H1 (cell line): ENCODE results near the gene LFNG. TPM values are rescaled to one million over a fixed set of nuclear protein-coding genes. Genes with fewer than 3 reads are reported as not detected.

ENCODE experiments used
- CTCF ChIA-PET: fragments of 300-600 bp; sonication (Branson Sonifier 250); formaldehyde crosslinking; loops from one replicate; lab custom pipeline; 2021; ENCODE audit not compliant: partially characterized antibody; lab: Charles Lee
- POLR2A ChIA-PET: fragments of 300-600 bp; sonication (Branson Sonifier 250); formaldehyde crosslinking; loops from one replicate; lab custom pipeline; 2021; ENCODE audit warnings: inconsistent platforms; ENCODE audit not compliant: partially characterized antibody; lab: Charles Lee
- DNase-seq, 2 experiments: peaks; one replicate each; pipeline versions ENCODE4 v3.0.0 to v3.0.0-alpha.2; 2010 to 2022; ENCODE audit warnings: low spot score in 2 of 2, low read depth in 1 of 2, mixed read lengths in 1 of 2
- FAIRE-seq: peaks from 2 replicates; lab custom pipeline; 2011; peaks lifted over from hg19 to GRCh38; lab: Jason Lieb, UNC
- H2AFZ ChIP-seq: 2 replicates; pipeline ENCODE4 v1.8.1; 2012; ENCODE audit warnings: low read length, inconsistent platforms
- H2AK5ac ChIP-seq: 2 replicates; pipeline ENCODE4 v1.6.1; 2013; ENCODE audit warnings: low read depth, low read length
- H2BK120ac ChIP-seq: replicated peaks from 2 replicates; pipeline ENCODE3; 2013; ENCODE audit warnings: low read depth, low read length, inconsistent platforms
- H2BK12ac ChIP-seq: 2 replicates; pipeline ENCODE4 v1.6.1; 2013; ENCODE audit warnings: low read depth, low read length
- H2BK15ac ChIP-seq: 2 replicates; pipeline ENCODE4 v1.6.1; 2013; ENCODE audit warnings: low read length
- H2BK20ac ChIP-seq: 2 replicates; pipeline ENCODE4 v1.6.1; 2013; ENCODE audit warnings: low read length
- H2BK5ac ChIP-seq: 2 replicates; pipeline ENCODE4 v1.6.1; 2013; ENCODE audit warnings: low read depth, low read length
- H3K14ac ChIP-seq: 2 replicates; pipeline ENCODE4 v1.6.1; 2013; ENCODE audit warnings: inconsistent platforms; ENCODE audit not compliant: insufficient read length
- H3K18ac ChIP-seq: 2 replicates; pipeline ENCODE4 v1.6.1; 2013; ENCODE audit warnings: low read length; ENCODE audit errors: extremely low read depth
- H3K23ac ChIP-seq: 2 replicates; pipeline ENCODE4 v1.6.1; 2013; ENCODE audit warnings: inconsistent platforms; ENCODE audit not compliant: insufficient read length
- H3K23me2 ChIP-seq: 2 replicates; pipeline ENCODE4 v1.6.1; 2013; ENCODE audit warnings: low read depth, low read length
- H3K27ac ChIP-seq: 2 replicates; pipeline ENCODE4 v1.6.1; 2011; ENCODE audit warnings: low read depth, low read length, inconsistent platforms
- H3K27me3 ChIP-seq, 4 experiments: replicated peaks in 1 of 4; 1 replicate in 1 of 4; 2 replicates in 3 of 4; pipeline versions ENCODE4 v1.6.1 to v1.8.1; 2011 to 2013; ENCODE audit warnings: low read length in 3 of 4, mild to moderate bottlenecking in 3 of 4, inconsistent platforms in 2 of 4, mixed read lengths in 2 of 4, moderate library complexity in 1 of 4; ENCODE audit not compliant: control insufficient read depth in 3 of 4, insufficient read depth in 3 of 4; ENCODE audit errors: extremely low read depth in 1 of 4
- H3K36me3 ChIP-seq, 4 experiments: 2 replicates each; pipeline versions ENCODE4 v1.6.1 to v1.8.1; 2011 to 2013; ENCODE audit warnings: mild to moderate bottlenecking in 4 of 4, low read length in 3 of 4, moderate library complexity in 2 of 4, control low read depth in 1 of 4, inconsistent platforms in 1 of 4; ENCODE audit not compliant: insufficient read depth in 4 of 4, control insufficient read depth in 2 of 4
- H3K4ac ChIP-seq: replicated peaks from 2 replicates; pipeline ENCODE3; 2013; ENCODE audit warnings: low read length, low read depth, mixed read lengths, inconsistent platforms; ENCODE audit not compliant: insufficient read length
- H3K4me1 ChIP-seq, 4 experiments: replicated peaks in 1 of 4; 1 replicate in 1 of 4; 2 replicates in 3 of 4; pipeline versions ENCODE4 v1.6.1 to v1.8.1; 2011 to 2013; ENCODE audit warnings: low read length in 3 of 4, inconsistent platforms in 2 of 4, mixed read lengths in 1 of 4; ENCODE audit not compliant: insufficient read depth in 4 of 4, control insufficient read depth in 3 of 4
- H3K4me2 ChIP-seq, 2 experiments: 2 replicates each; pipeline versions ENCODE4 v1.6.1 to v1.8.1; 2011 to 2013; ENCODE audit warnings: low read depth in 2 of 2, low read length in 2 of 2, control low read depth in 1 of 2, inconsistent platforms in 1 of 2, mild to moderate bottlenecking in 1 of 2; ENCODE audit not compliant: insufficient read depth in 1 of 2
- H3K4me3 ChIP-seq, 4 experiments: fragments of 200-600, 300-600 bp in 1 of 4; sonication (generic), shearing (Covaris generic), sonication (Bioruptor Twin) in 1 of 4; 2 replicates each; pipeline versions ENCODE4 v1.5.1 to v1.8.1; 2011 to 2016; ENCODE audit warnings: low read length in 4 of 4, low read depth in 3 of 4, control low read depth in 2 of 4, inconsistent platforms in 2 of 4, mild to moderate bottlenecking in 2 of 4, mixed read lengths in 1 of 4, moderate library complexity in 1 of 4; ENCODE audit not compliant: insufficient read depth in 2 of 4; ENCODE audit errors: extremely low read depth in 1 of 4
- H3K56ac ChIP-seq: replicated peaks from 2 replicates; pipeline ENCODE3; 2013; ENCODE audit warnings: low read depth, mild to moderate bottlenecking, mixed read lengths, low read length, inconsistent platforms; ENCODE audit not compliant: insufficient read length
- H3K79me1 ChIP-seq: 2 replicates; pipeline ENCODE4 v1.6.1; 2013; ENCODE audit warnings: low read depth, low read length, control low read depth
- H3K79me2 ChIP-seq, 2 experiments: 2 replicates each; pipeline versions ENCODE4 v1.6.1 to v1.8.1; 2012 to 2013; ENCODE audit warnings: low read length in 2 of 2, mild to moderate bottlenecking in 2 of 2, inconsistent platforms in 1 of 2; ENCODE audit not compliant: insufficient read depth in 2 of 2, control insufficient read depth in 1 of 2
- H3K9ac ChIP-seq, 4 experiments: replicated peaks in 1 of 4; 1 replicate in 1 of 4; 2 replicates in 3 of 4; pipeline versions ENCODE4 v1.6.1 to v1.8.1; 2011 to 2013; ENCODE audit warnings: low read depth in 3 of 4, low read length in 3 of 4, control low read depth in 2 of 4, mild to moderate bottlenecking in 2 of 4, moderate library complexity in 2 of 4, inconsistent platforms in 1 of 4; ENCODE audit errors: extremely low read depth in 1 of 4
- H3K9me3 ChIP-seq, 2 experiments: 2 replicates each; pipeline versions ENCODE4 v1.6.1 to v1.8.1; 2012 to 2013; ENCODE audit warnings: mild to moderate bottlenecking in 2 of 2, moderate library complexity in 2 of 2, control low read depth in 1 of 2, inconsistent platforms in 1 of 2, low read depth in 1 of 2, low read length in 1 of 2, mixed read lengths in 1 of 2; ENCODE audit not compliant: insufficient read depth in 2 of 2
- H4K20me1 ChIP-seq, 2 experiments: replicated peaks in 1 of 2; 2 replicates each; pipeline versions ENCODE3 to v1.8.1; 2011 to 2013; ENCODE audit warnings: inconsistent platforms in 2 of 2, low read length in 2 of 2, mild to moderate bottlenecking in 1 of 2; ENCODE audit not compliant: insufficient read depth in 2 of 2, control insufficient read depth in 1 of 2
- H4K5ac ChIP-seq: 2 replicates; pipeline ENCODE4 v1.6.1; 2013; ENCODE audit warnings: low read length, low read depth, mixed read lengths, inconsistent platforms; ENCODE audit not compliant: insufficient read length
- H4K8ac ChIP-seq: 2 replicates; pipeline ENCODE4 v1.8.0; 2013; ENCODE audit warnings: mild to moderate bottlenecking, moderate library complexity, low read length, inconsistent platforms; ENCODE audit not compliant: insufficient read depth; ENCODE audit errors: extremely low read depth
- H4K91ac ChIP-seq: replicated peaks from 2 replicates; pipeline ENCODE3; 2013; ENCODE audit warnings: low read length, mixed read lengths, inconsistent platforms; ENCODE audit not compliant: insufficient read length
- ASH2L ChIP-seq: fragments of 200-600, 300-600 bp; sonication (generic); IDR thresholded peaks from one replicate; pipeline ENCODE4 v1.7.1; 2017; ENCODE audit warnings: low read length
- ATF2 ChIP-seq: IDR thresholded peaks from 2 replicates; pipeline ENCODE4 v1.6.1; 2012; ENCODE audit warnings: low read length, inconsistent platforms
- CEBPB ChIP-seq: IDR thresholded peaks from 2 replicates; pipeline ENCODE4 v1.6.1; 2012; ENCODE audit warnings: low read depth, low read length
- CHD2 ChIP-seq: IDR thresholded peaks from 2 replicates; pipeline ENCODE4 v1.6.1; 2012; ENCODE audit warnings: low read length, improper control_type of control experiment
- EP300 ChIP-seq, 2 experiments: IDR thresholded peaks; 1 replicate in 1 of 2; 2 replicates in 1 of 2; pipeline ENCODE4 v1.6.1; 2011 to 2012; ENCODE audit warnings: low read depth in 2 of 2, low read length in 2 of 2, mild to moderate bottlenecking in 2 of 2, borderline replicate concordance in 1 of 2, inconsistent platforms in 1 of 2, moderate library complexity in 1 of 2
- EZH2 ChIP-seq: fragments of 200-600 bp; sonication (generic); IDR thresholded peaks from 2 replicates; pipeline ENCODE4 v1.7.1; 2012; ENCODE audit warnings: low read depth, mild to moderate bottlenecking, moderate library complexity, low read length, inconsistent platforms; ENCODE audit not compliant: severe bottlenecking
- POU5F1 ChIP-seq: IDR thresholded peaks from 2 replicates; pipeline ENCODE4 v1.6.1; 2011; ENCODE audit warnings: low read depth, mild to moderate bottlenecking, low read length, moderate library complexity
- RFX5 ChIP-seq: IDR thresholded peaks from 2 replicates; pipeline ENCODE4 v1.6.1; 2011; ENCODE audit warnings: low read depth, low read length, improper control_type of control experiment, borderline replicate concordance
- SIRT6 ChIP-seq: IDR thresholded peaks from one replicate; pipeline ENCODE4 v1.7.1; 2012; ENCODE audit warnings: low read length, inconsistent platforms
- SIX5 ChIP-seq: IDR thresholded peaks from 2 replicates; pipeline ENCODE4 v1.6.1; 2011; ENCODE audit warnings: mild to moderate bottlenecking, low read depth, low read length
- SP2 ChIP-seq: IDR thresholded peaks from 2 replicates; pipeline ENCODE4 v1.6.1; 2012; ENCODE audit warnings: mild to moderate bottlenecking, low read length, inconsistent platforms
- TCF12 ChIP-seq: IDR thresholded peaks from 2 replicates; pipeline ENCODE4 v1.6.1; 2011; ENCODE audit warnings: low read depth, mild to moderate bottlenecking, low read length
- TEAD4 ChIP-seq: IDR thresholded peaks from 2 replicates; pipeline ENCODE4 v1.6.1; 2012; ENCODE audit warnings: low read depth, low read length, inconsistent platforms, mixed read lengths
- whole genome bisulfite sequencing, 2 experiments: shearing (Covaris generic) in 1 of 2; methylation state at CpG; one replicate each; pipeline versions ENCODE4 v1.1.6 to v1.1.7; 2013 to 2015; ENCODE audit warnings: low lambda C conversion rate in 2 of 2, mixed read lengths in 2 of 2, inconsistent platforms in 1 of 2, low coverage in 1 of 2, missing lambda C conversion rate in 1 of 2; ENCODE audit not compliant: insufficient replicate concordance in 2 of 2, insufficient coverage in 1 of 2, insufficient read length in 1 of 2; ENCODE audit errors: extremely low coverage in 1 of 2, missing lambda C conversion rate in 1 of 2; 5-methylcytosine and 5-hydroxymethylcytosine counted together
- polyA plus RNA-seq, 7 experiments: library from polyadenylated mRNA; depleted of rRNA in 3 of 7; stranded (reverse) in 5 of 7; unstranded in 2 of 7; fragments of >200 nt in 5 of 7; fragments of 200-250 nt in 2 of 7; gene quantifications; 1 replicate in 5 of 7; 2 replicates in 1 of 7; 4 replicates in 1 of 7; pipeline versions ENCODE4 v1.2.1 to v1.2.3, GENCODE V29; 2011 to 2013; ENCODE audit warnings: missing spikeins in 2 of 7, mixed read lengths in 2 of 7
- total RNA-seq: library from RNA; stranded (reverse); fragmentation: NEBNext Ultra II Directional; extraction: Animal tissue kit (Norgen Biotek cat#: 25700); gene quantifications from 2 replicates; pipeline ENCODE4 v1.2.1, GENCODE V29; 2021

The LFNG gene
- total and polyA plus RNA-seq, 2 of the 8 experiments (the other 6 are each of a cell fraction or from before 2014, with no cell fraction given) = 31.6 to 35.6 TPM

DNA sequence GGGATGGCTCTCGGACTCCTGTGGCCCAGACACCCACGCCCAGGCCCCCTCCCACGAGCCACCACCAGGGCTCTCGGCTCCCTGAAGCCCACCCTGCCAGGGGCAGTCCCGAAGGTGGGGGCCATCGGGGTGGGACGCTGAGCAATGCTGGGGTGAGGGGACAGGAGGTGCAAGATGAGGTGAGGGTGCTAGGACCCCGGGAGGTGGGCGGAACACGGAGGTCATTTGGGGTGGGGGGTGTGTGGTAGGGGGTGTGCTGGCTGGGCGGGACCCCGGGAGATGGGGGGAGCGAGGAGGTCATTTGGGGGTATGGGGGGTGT is 17.0 kb upstream of the LFNG start:
- no peaks in the 10 kb centered on the region for H3K23me2 ChIP-seq
- no peak overlapping the region for H3K4me2 ChIP-seq
- H2BK20ac ChIP-seq = no peak overlapping the region
- peaks cover 0 to 33% (median 26%) of the 10 kb centered on the region in 4 experiments; a peak in 6 of 7 replicates for H3K4me1 ChIP-seq
- no peak overlapping the region for H2AFZ ChIP-seq
- no peak overlapping the region for H2BK5ac ChIP-seq
- no peaks in the 10 kb centered on the region for H3K27me3 ChIP-seq
- H3K9ac ChIP-seq = no peak overlapping the region
- H4K91ac ChIP-seq = no peak overlapping the region
- H2BK15ac ChIP-seq = no peak overlapping the region
- no peak for FAIRE-seq
- H2AK5ac ChIP-seq = 0 out of 2 replicates have a peak overlapping the region, but pooled peaks have one; percentile 24
- POLR2A ChIA-PET = interaction anchor here (1.2 to 3.9 kb wide), 2 partner anchors 16 to 22 kb away, joined by 3 to 16 read pairs; no protein-coding TSS in a partner anchor
- no peak overlapping the region for H3K23ac ChIP-seq
- 84% methylated on average over 7 of the region's 13 CpGs; no CpG with 5 or more reads in 1 of the 2 experiments for WGBS, 2 experiments
- no peak overlapping the region for H4K5ac ChIP-seq
- no peaks in the 10 kb centered on the region for H3K9me3 ChIP-seq
- DNase-seq = no peak
- CTCF ChIA-PET = interaction anchor here (1.0 to 8.5 kb wide), 5 partner anchors 9 to 33 kb away, joined by 3 to 67 read pairs (median 3); partner anchors contain the start of gene GRIFIN
- no peaks in the 10 kb centered on the region; the same call in 1 of the 2 replicates for H3K79me1 ChIP-seq
- no peak overlapping the region for H3K18ac ChIP-seq
- H4K20me1 ChIP-seq = no peaks in the 10 kb centered on the region
- H3K79me2 ChIP-seq = no peaks in the 10 kb centered on the region
- no peaks in the 10 kb centered on the region for H3K36me3 ChIP-seq
- no peak overlapping the region for H3K27ac ChIP-seq
- no peak overlapping the region for H2BK120ac ChIP-seq
- H3K4ac ChIP-seq = no peak overlapping the region
- no peak overlapping the region for H3K14ac ChIP-seq
- no peak overlapping the region for H3K56ac ChIP-seq
- H3K4me3 ChIP-seq = no peak overlapping the region
- 0 out of 2 replicates have a peak overlapping the region, but pooled peaks have one; percentile 50 for H2BK12ac ChIP-seq
- no peak overlapping the region for H4K8ac ChIP-seq
- TF ChIP-seq POU5F1 (no peak), CHD2 (no peak), SIRT6 (no peak), EZH2 (no peak), SP2 (no peak), TEAD4 (no peak), CEBPB (no peak), ATF2 (no peak), EP300 (IDR thresholded peaks at IDR 0.05; ENCODE audit: borderline replicate concordance in 1 of 2, low read depth in 2 of 2, low read length in 2 of 2) (no peak), RFX5 (no peak), TCF12 (no peak), ASH2L (no peak), SIX5 (no peak)
